Activated CD4-positive, alpha-beta T cell treated with anti-CD3 and anti-CD28 coated beads for 36 hours (primary cell): ENCODE data around the gene TRIM54. TPM values are rescaled to one million over a fixed set of nuclear protein-coding genes. Genes with fewer than 3 reads are reported as not detected.
A peak's percentile ranks its signal among the peaks of the same experiment; 100 is the strongest.
"Not testable (repeated sequence)": the region's sequence is repeated elsewhere in the genome, so short reads cannot be mapped to it uniquely, and the experiment has no call there.

ENCODE experiments used
- ATAC-seq: fragments of 200-7000 bp; cut with Tn5 transposase; one replicate; pipeline ENCODE4 v1.10.0; 2021; ENCODE audit warnings: mild to moderate bottlenecking, moderate library complexity
- CTCF ChIA-PET: fragments of 350-600 bp; sonication (Branson Sonifier 250); formaldehyde crosslinking; loops from one replicate; lab custom pipeline; 2021; ENCODE audit warnings: antibody characterized with exemption; lab: Charles Lee
- POLR2A ChIA-PET: fragments of 350-600 bp; sonication (Branson Sonifier 250); formaldehyde crosslinking; loops from one replicate; lab custom pipeline; 2021; ENCODE audit warnings: antibody characterized with exemption, inconsistent platforms; lab: Charles Lee
- DNase-seq: peaks from one replicate; pipeline ENCODE4 v3.0.0-alpha.2; 2020
- H3K27ac Mint-ChIP-seq: one replicate; pipeline ENCODE4 v1.8.0; 2021; ENCODE audit warnings: mixed read lengths
- H3K27me3 Mint-ChIP-seq: one replicate; pipeline ENCODE4 v1.8.0; 2021; ENCODE audit warnings: mixed read lengths
- H3K36me3 Mint-ChIP-seq: one replicate; pipeline ENCODE4 v1.8.0; 2021; ENCODE audit warnings: low read depth, mixed read lengths
- H3K4me1 Mint-ChIP-seq: one replicate; pipeline ENCODE4 v1.8.0; 2021; ENCODE audit warnings: mixed read lengths
- H3K4me3 Mint-ChIP-seq: one replicate; pipeline ENCODE4 v1.8.0; 2021; ENCODE audit warnings: mild to moderate bottlenecking, moderate library complexity, mixed read lengths
- H3K9me3 Mint-ChIP-seq: one replicate; pipeline ENCODE4 v1.8.0; 2021; ENCODE audit warnings: low read depth, mixed read lengths
- intact Hi-C, 2 experiments: fragments of 100-400 bp; cut with DNase I in 1 of 2; cut with micrococcal nuclease in 1 of 2; formaldehyde crosslinking; loops; one replicate each; pipeline versions ENCODE4 v1.14.2 to v1.15.1; 2022 to 2024; cut with DNase I, micrococcal nuclease
- total RNA-seq, 2 experiments: library from RNA; stranded (reverse); gene quantifications; one replicate each; pipeline ENCODE4 v1.2.3, GENCODE V29; 2021

The TRIM54 gene
- total RNA-seq, 2 experiments from 2014 or later, result 0.09 to 0.11 TPM

- H3K36me3 Mint-ChIP-seq, result no peaks in the 10 kb centered on the region
- no peak for DNase-seq
- peaks cover under 1% of the 10 kb centered on the region for H3K4me1 Mint-ChIP-seq
- H3K4me3 Mint-ChIP-seq, result no peak overlapping the region
- ChIA-PET CTCF (interaction anchor here (1.0 to 2.1 kb wide), 4 partner anchors 19 to 36 kb away, joined by 3 to 6 read pairs (median 4); no protein-coding TSS in a partner anchor), POLR2A (no interaction called here)
- ATAC-seq, result no peak
- peaks cover 8% of the 10 kb centered on the region for H3K27me3 Mint-ChIP-seq
- H3K9me3 Mint-ChIP-seq, result no peaks in the 10 kb centered on the region
- no peak overlapping the region for H3K27ac Mint-ChIP-seq
- intact Hi-C loops, result no loop called here
Observed at GRCh38 chr2:27284996-27285395, 2.8 kb downstream of the TRIM54 start.

GRCh38 chr2:27285481-27285880, 3.3 kb downstream of the TRIM54 start:
- ChIA-PET CTCF (interaction anchor here (0.8 kb wide), 1 partner anchor 192 kb away, joined by 4 read pairs; no protein-coding TSS in a partner anchor), POLR2A (no interaction called here)
- Mint-ChIP-seq H3K4me3 (no peak overlapping the region), H3K27me3 (peaks cover 8% of the 10 kb centered on the region), H3K36me3 (no peaks in the 10 kb centered on the region), H3K9me3 (no peaks in the 10 kb centered on the region), H3K27ac (no peak overlapping the region), H3K4me1 (no peaks in the 10 kb centered on the region)
- ATAC-seq (no peak), DNase-seq (no peak)
- intact Hi-C loops, result no loop called here

GRCh38 chr2:27288610-27289009, 6.4 kb downstream of the TRIM54 start:
- POLR2A ChIA-PET, result no interaction called here
- intact Hi-C loops, result no loop called here
- no peaks in the 10 kb centered on the region for H3K4me1 Mint-ChIP-seq
- ATAC-seq, result no peak
- DNase-seq, result no peak
- no peak overlapping the region for H3K4me3 Mint-ChIP-seq
- no peak overlapping the region for H3K27ac Mint-ChIP-seq
- CTCF ChIA-PET, result interaction anchor here (0.6 to 1.8 kb wide), 4 partner anchors 9 to 122 kb away, joined by 3 to 7 read pairs (median 4); no protein-coding TSS in a partner anchor
- H3K9me3 Mint-ChIP-seq, result no peaks in the 10 kb centered on the region
- no peaks in the 10 kb centered on the region for H3K36me3 Mint-ChIP-seq
- H3K27me3 Mint-ChIP-seq, result peaks cover 8% of the 10 kb centered on the region

- no peak overlapping the region for H3K27ac Mint-ChIP-seq
- intact Hi-C loops, result no loop called here
- DNase-seq, result no peak
- no peak overlapping the region for H3K4me3 Mint-ChIP-seq
- no peaks in the 10 kb centered on the region for H3K4me1 Mint-ChIP-seq
- H3K9me3 Mint-ChIP-seq, result no peaks in the 10 kb centered on the region
- no peaks in the 10 kb centered on the region for H3K36me3 Mint-ChIP-seq
- ATAC-seq, result no peak
- ChIA-PET POLR2A (interaction anchor here (0.6 kb wide), 1 partner anchor 441 kb away, joined by 5 read pairs; no protein-coding TSS in a partner anchor), CTCF (interaction anchor here (1.0 to 3.7 kb wide), 4 partner anchors 9 to 444 kb away, joined by 3 to 19 read pairs (median 4); no protein-coding TSS in a partner anchor)
- peaks cover 6% of the 10 kb centered on the region for H3K27me3 Mint-ChIP-seq
Observed at GRCh38 chr2:27290549-27290948, 8.3 kb downstream of the TRIM54 start.

- no peak overlapping the region for H3K27ac Mint-ChIP-seq
- DNase-seq (no peak), ATAC-seq (peak; percentile 26)
- ChIA-PET CTCF (interaction anchor here (1.9 to 3.7 kb wide), 3 partner anchors 9 to 12 kb away, joined by 5 to 23 read pairs (median 19); partner anchors contain the start of gene TRIM54), POLR2A (interaction anchor here (1.2 kb wide), 1 partner anchor 10 kb away, joined by 3 read pairs; the partner anchor contains the start of gene TRIM54)
- intact Hi-C loops, result no loop called here
- H3K9me3 Mint-ChIP-seq, result no peaks in the 10 kb centered on the region
- peaks cover 6% of the 10 kb centered on the region for H3K27me3 Mint-ChIP-seq
- H3K36me3 Mint-ChIP-seq, result no peaks in the 10 kb centered on the region
- H3K4me3 Mint-ChIP-seq, result no peak overlapping the region
- H3K4me1 Mint-ChIP-seq, result no peaks in the 10 kb centered on the region
Observed at GRCh38 chr2:27291865-27292264, 9.6 kb downstream of the TRIM54 start.

- ChIA-PET CTCF (interaction anchor here (1.8 kb wide), 1 partner anchor 15 kb away, joined by 9 read pairs; no protein-coding TSS in a partner anchor), POLR2A (interaction anchor here (0.7 kb wide), 1 partner anchor 162 kb away, joined by 7 read pairs; no protein-coding TSS in a partner anchor)
- peaks cover 6% of the 10 kb centered on the region for H3K27me3 Mint-ChIP-seq
Observed at GRCh38 chr2:27294928-27295327, 12.7 kb downstream of the TRIM54 start.

GRCh38 chr2:27296481-27296880, 14.3 kb downstream of the TRIM54 start:
- no peak for ATAC-seq
- ChIA-PET POLR2A (no interaction called here), CTCF (interaction anchor here (0.9 to 1.6 kb wide), 3 partner anchors 16 to 48 kb away, joined by 3 to 10 read pairs (median 3); no protein-coding TSS in a partner anchor)
- intact Hi-C loops, result no loop called here
- Mint-ChIP-seq H3K4me1 (no peaks in the 10 kb centered on the region), H3K36me3 (no peaks in the 10 kb centered on the region), H3K4me3 (no peak overlapping the region), H3K27ac (no peak overlapping the region), H3K9me3 (no peaks in the 10 kb centered on the region), H3K27me3 (peaks cover 6% of the 10 kb centered on the region)
- DNase-seq, result no peak

More at GRCh38 chr2:27294928-27295327, 12.7 kb downstream of the TRIM54 start:
- Mint-ChIP-seq H3K4me3 (no peak overlapping the region), H3K4me1 (no peaks in the 10 kb centered on the region), H3K36me3 (no peaks in the 10 kb centered on the region), H3K9me3 (no peaks in the 10 kb centered on the region), H3K27ac (no peak overlapping the region)
- ATAC-seq, result no peak
- DNase-seq, result no peak
- intact Hi-C loops, result no loop called here

GRCh38 chr2:27297195-27297594, 15.0 kb downstream of the TRIM54 start:
- DNase-seq (no peak), ATAC-seq (no peak)
- ChIA-PET CTCF (interaction anchor here (0.9 kb wide), 1 partner anchor 49 kb away, joined by 3 read pairs; no protein-coding TSS in a partner anchor), POLR2A (no interaction called here)
- H3K9me3 Mint-ChIP-seq, result no peaks in the 10 kb centered on the region
- H3K27ac Mint-ChIP-seq, result no peak overlapping the region
- no peak overlapping the region for H3K4me3 Mint-ChIP-seq
- no peaks in the 10 kb centered on the region for H3K27me3 Mint-ChIP-seq
- intact Hi-C loops, result no loop called here
- no peaks in the 10 kb centered on the region for H3K36me3 Mint-ChIP-seq
- H3K4me1 Mint-ChIP-seq, result no peaks in the 10 kb centered on the region

- Mint-ChIP-seq H3K27ac (no peak overlapping the region), H3K36me3 (no peaks in the 10 kb centered on the region), H3K4me3 (no peak overlapping the region), H3K27me3 (no peaks in the 10 kb centered on the region), H3K9me3 (no peaks in the 10 kb centered on the region), H3K4me1 (peaks cover 5% of the 10 kb centered on the region)
- no peak for ATAC-seq
- intact Hi-C loops, result no loop called here
- ChIA-PET POLR2A (no interaction called here), CTCF (interaction anchor here (0.6 to 1.5 kb wide), 5 partner anchors 8 to 333 kb away, joined by 3 to 5 read pairs (median 4); no protein-coding TSS in a partner anchor)
- no peak for DNase-seq
Observed at GRCh38 chr2:27298391-27299080, 16.3 kb downstream of the TRIM54 start.

- intact Hi-C loops, result loop anchor here in 1 of 2 experiments (5.0 to 10.0 kb wide), 4 partner anchors 48 to 456 kb away; partner anchors contain the start of gene DPYSL5
- POLR2A ChIA-PET, H3K27ac Mint-ChIP-seq, H3K4me3 Mint-ChIP-seq, H3K36me3 Mint-ChIP-seq, ATAC-seq, H3K27me3 Mint-ChIP-seq, H3K9me3 Mint-ChIP-seq, DNase-seq, H3K4me1 Mint-ChIP-seq: not testable (repeated sequence)
- CTCF ChIA-PET, result interaction anchor here (0.6 to 4.4 kb wide), 6 partner anchors 10 to 339 kb away, joined by 3 to 44 read pairs (median 4); partner anchors contain the start of gene TRIM54
Observed at GRCh38 chr2:27300606-27301005, 18.4 kb downstream of the TRIM54 start.
